HCEC 1CT (cell line): Measurements from ENCODE around the gene DUSP16.
"Not testable (repeated sequence)": the region's sequence is repeated elsewhere in the genome, so short reads cannot be mapped to it uniquely, and the experiment has no call there.

Experiments used
- DNase-seq: peaks from one replicate; pipeline ENCODE4 v3.0.0-alpha.2; 2017

Gene DUSP16, protein sequence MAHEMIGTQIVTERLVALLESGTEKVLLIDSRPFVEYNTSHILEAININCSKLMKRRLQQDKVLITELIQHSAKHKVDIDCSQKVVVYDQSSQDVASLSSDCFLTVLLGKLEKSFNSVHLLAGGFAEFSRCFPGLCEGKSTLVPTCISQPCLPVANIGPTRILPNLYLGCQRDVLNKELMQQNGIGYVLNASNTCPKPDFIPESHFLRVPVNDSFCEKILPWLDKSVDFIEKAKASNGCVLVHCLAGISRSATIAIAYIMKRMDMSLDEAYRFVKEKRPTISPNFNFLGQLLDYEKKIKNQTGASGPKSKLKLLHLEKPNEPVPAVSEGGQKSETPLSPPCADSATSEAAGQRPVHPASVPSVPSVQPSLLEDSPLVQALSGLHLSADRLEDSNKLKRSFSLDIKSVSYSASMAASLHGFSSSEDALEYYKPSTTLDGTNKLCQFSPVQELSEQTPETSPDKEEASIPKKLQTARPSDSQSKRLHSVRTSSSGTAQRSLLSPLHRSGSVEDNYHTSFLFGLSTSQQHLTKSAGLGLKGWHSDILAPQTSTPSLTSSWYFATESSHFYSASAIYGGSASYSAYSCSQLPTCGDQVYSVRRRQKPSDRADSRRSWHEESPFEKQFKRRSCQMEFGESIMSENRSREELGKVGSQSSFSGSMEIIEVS

DNA sequence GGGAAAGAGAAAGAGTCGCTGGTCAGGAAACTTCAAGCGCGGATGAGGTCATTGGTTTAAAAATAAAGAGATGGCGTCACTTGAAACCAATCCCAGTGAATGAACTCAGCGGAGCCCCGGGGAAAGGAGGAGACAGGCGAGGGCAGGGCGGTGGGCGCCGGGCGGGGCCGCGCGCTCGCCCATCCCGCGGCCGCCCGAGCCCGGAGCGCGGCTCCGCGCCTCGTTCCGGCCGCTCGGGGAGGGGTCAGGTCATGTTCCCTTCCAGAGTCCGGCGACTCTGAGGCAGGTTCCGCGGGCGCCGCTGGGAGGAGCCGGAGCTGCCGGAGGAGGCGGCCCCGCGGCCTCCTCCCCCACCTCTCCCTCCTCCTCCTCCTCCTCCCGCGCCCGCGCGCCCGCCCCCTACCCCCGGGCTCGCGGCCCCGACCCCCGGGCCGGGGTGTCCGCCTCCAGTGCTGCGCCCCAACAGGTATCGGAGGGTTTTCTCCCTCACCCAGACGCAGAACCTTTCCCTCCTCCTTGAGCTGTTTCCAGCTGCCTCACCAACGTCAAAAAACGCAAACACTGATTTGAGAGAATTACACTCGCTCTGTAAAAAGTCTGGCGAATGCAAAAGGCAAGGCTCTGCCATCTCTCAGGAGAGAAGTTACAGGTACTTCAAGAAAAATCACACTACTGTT, at the start of gene DUSP16:
Gene DUSP16, minus strand, starts transcription at position 279 of the 677 bp plus-strand sequence. CDS start 41,765 bp downstream, outside the sequence.
- peak; percentile 92 for DNase-seq

DNA sequence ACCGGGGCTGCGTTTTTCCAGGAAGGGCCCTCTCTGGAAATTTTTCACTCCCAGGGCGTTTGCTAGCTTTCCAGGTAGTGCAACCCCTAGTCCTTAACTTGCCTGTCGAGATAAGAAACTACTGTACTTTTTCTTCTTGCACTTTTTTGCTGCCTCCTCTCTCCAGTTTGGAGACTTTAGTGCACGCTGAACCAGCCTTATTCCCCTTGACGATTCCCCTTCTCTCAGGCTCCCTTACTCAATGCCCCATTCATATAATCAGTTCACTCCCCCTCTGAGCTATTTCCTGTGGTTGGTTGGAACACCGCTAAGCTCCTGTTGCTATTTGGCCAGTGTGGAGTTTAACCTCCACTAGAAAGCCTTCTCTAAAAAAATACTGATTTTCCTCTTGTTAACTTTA, 49.7 kb upstream of the DUSP16 start:
- DNase-seq: peak; percentile 54

GRCh38 chr12:12611512-12612306, 49.0 kb upstream of the DUSP16 start, which contains the start of gene CREBL2:
Gene CREBL2 (plus strand): TSS chr12:12611876. CDS start chr12:12612173, 297 bp downstream.
- DNase-seq: peak; percentile 97

DNA sequence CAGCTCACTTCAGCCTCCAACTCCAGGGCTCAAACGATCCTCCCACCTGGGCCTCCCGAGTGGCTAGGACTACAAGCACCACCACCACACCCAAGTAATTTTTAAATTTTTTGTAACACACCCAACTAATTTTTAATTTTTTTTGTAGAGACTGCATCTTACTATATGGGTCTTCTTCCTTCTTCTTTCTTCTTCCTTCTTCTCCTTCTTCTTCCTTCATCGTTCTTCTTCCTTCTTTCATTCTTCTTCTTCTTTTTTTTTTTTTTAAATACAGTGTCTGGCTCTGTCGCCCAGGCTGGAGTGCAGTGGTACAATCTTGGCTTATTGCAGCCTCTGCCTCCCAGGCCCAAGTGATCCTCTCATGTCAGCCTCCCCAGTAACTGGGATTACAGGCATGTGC, 48.0 kb upstream of the DUSP16 start:
- no peak for DNase-seq

DNA sequence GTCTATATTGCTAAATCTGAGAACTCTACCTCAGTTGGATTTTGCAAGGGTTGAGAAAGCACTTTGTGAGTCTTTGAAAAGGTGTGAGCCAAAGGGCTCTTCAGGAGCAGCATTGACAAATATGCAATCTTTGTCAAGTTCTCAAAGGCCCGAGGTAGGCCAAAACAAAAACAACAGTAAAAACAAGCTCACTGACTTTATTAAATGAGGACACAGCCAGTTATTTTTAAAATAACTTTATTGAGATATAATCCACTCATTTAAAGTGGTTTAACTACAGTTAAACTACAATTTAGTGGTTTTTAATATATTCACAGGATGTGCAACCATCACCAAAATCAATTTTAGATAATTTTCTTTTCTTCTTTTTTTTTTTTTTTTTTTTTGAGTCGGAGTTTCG, 47.0 kb upstream of the DUSP16 start:
- no peak for DNase-seq

GRCh38 chr12:12608557-12608957, 45.9 kb upstream of the DUSP16 start:
- no peak for DNase-seq

DNA sequence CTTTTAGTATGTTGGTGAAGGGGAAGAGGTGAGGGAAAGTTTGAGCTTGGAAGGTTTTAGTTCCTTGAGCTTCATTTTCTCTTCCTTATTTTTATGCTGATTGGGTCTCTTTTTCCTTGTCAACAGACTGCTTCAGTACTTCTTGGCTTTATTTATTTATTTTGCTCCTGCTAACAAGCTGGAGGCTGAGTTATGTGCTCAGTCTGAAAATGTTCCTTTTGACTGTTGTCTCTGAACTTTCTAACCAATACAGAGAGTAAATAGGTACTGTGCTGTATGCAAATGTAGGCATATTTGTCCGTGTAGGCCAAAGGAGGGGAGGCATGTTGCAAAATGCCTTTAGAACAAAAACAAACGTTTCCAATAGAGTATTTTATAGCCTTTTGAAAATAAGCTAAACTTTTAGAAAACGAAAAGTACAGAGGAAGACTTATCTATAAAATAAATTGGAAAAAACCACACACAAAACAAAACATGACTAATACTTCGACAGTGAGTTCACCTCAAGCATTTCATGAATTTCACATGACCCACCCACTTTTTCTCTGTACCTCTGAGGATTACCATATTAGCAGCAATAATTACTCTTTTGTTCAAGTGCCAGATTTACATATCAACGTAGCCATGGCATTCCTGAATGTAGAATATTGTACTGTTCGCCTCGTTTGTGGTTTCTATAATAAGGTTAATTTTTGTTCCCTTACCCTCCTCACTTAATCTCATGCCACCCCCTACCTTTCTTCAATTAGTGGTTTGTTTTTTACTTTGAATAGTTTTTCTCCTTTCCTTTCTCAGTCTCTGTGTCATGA, 44.3 kb upstream of the DUSP16 start:
- peak; percentile 43 for DNase-seq

GRCh38 chr12:12604740-12605139, 42.1 kb upstream of the DUSP16 start:
- DNase-seq: no peak

DNA sequence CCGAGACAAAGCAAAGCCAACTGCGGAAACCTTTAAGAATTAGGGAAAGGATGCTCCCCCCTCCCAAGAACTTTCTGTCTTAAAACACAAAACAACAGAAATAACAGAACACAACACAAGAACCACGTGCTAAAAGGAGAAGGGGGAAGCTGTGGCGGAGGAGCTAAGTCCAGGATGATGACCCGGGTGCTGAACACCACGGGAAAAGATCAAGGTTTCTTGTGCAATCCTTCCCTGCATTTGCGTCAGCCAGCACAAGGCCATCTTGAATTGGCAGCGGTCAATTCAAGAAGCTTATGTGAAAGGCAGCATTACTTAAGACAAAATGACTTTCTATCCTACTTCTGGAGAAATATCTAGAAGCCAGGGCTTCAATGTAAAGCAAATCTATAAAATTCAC, 38.0 kb upstream of the DUSP16 start:
- no peak for DNase-seq

GRCh38 chr12:12599750-12600643, 37.3 kb upstream of the DUSP16 start:
- DNase-seq: no peak

DNA sequence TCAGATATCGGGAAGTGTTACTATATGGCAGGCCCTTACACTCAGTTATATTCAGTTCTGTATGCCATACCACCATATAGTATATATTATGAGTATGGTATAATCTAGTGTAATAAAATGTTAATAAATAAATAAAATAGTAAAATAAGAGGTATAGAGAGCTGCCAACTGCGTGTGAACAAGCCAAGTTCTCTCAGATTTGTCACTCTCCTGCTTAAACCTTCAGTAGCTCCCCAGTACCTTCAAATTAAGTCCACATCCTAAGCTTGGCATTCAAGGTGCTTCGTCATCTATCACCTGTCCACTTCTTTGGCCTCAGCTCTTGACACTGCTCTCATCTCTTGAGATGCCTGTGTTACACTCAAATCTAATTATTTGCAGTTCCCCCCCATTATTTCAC, 36.2 kb upstream of the DUSP16 start:
- DNase-seq: no peak

- DNase-seq: not testable (repeated sequence)
Observed at GRCh38 chr12:12596598-12596997, 33.9 kb upstream of the DUSP16 start.

DNA sequence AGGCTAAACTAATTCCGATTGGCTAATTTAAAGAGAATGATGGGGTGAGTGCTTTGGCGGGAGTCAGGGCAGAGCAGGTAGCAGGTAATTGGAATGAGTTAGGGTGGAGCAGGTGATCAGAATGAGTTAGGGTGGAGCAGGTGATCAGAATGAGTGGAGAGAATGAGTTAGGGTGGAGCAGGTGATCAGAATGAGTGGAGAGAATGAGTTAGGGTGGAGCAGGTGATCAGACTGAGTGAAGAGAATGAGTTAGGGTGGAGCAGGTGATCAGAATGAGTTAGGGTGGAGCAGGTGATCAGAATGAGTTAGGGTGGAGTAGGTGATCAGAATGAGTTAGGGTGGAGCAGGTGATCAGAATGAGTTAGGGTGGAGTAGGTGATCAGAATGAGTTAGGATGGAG, 33.3 kb upstream of the DUSP16 start:
- DNase-seq: not testable (repeated sequence)

GRCh38 chr12:12592930-12593329, 30.3 kb upstream of the DUSP16 start:
- peak; percentile 46 for DNase-seq

- DNase-seq: no peak
Observed at GRCh38 chr12:12590961-12591360, 28.3 kb upstream of the DUSP16 start.

DNA sequence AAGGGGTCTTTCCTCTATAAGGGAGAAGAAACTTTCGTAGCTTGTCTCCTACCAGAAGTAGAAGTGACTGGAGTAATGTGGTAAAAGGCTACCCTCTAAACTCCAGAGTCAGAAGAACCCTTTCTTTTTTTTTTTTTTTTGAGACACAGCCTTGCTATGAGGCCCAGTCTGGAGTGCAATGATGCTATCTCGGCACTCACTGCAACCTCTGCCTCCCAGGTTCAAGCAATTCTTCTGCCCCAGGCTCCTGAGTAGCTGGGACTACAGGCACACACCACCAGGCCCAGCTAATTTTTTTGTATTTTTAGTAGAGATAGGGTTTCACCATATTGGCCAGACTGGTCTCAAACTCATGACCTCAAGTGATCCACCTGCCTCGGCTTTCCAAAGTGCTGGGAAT, 25.8 kb upstream of the DUSP16 start:
- not testable (repeated sequence) for DNase-seq

DNA sequence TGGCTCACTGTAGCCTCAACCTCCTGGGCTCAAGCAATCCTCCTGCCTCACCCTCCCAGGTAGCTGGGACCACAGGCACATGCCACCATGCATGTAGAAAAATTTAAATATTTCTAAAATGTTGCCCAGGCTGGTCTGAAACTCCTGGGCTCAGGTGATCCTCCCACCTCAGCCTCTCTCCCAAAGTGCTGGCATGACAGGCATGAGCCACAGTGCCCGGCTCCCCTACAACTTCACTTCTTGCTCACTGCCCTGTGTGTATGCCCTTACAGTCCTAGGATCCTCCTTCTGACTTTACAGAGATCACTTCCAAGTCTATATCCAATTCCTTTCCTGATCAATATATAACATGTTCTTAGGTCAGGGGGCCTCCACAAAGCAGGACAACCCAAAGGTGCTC, 25.2 kb upstream of the DUSP16 start:
- no peak for DNase-seq

- no peak for DNase-seq
Observed at GRCh38 chr12:12586879-12587675, 24.4 kb upstream of the DUSP16 start.

- DNase-seq: no peak
Observed at GRCh38 chr12:12585115-12585863, 22.6 kb upstream of the DUSP16 start.
